AG04450 (cell line): ENCODE data around the gene PCTP. TPM values are rescaled to one million over a fixed set of nuclear protein-coding genes. Genes with fewer than 3 reads are reported as not detected.

Experiments
- CTCF ChIA-PET: fragments of 300-600, 350-600 bp; formaldehyde crosslinking; extraction: SDS; loops from one replicate; lab custom pipeline; 2022; ENCODE audit warnings: antibody characterized with exemption, inconsistent platforms; lab: Charles Lee
- POLR2A ChIA-PET: fragments of 350-600 bp; formaldehyde crosslinking; extraction: SDS; loops from one replicate; lab custom pipeline; 2021; ENCODE audit warnings: antibody characterized with exemption, inconsistent platforms; lab: Yijun Ruan, JAX
- DNase-seq: peaks from one replicate; pipeline ENCODE4 v3.0.0-alpha.2; 2011; ENCODE audit warnings: low read depth, low spot score
- H3K27ac ChIP-seq: one replicate; pipeline ENCODE4 v1.5.1; 2012; ENCODE audit warnings: low read depth, low read length, control low read depth
- H3K27me3 ChIP-seq: one replicate; pipeline ENCODE4 v1.6.0; 2012; ENCODE audit warnings: low read length; ENCODE audit not compliant: control insufficient read depth, insufficient read depth
- H3K4me3 ChIP-seq: 2 replicates; pipeline ENCODE4 v1.5.1; 2011; ENCODE audit warnings: mild to moderate bottlenecking, low read depth, low read length, control low read depth
- H3K9me3 ChIP-seq: 2 replicates; pipeline ENCODE4 v1.5.1; 2012; ENCODE audit warnings: low read length; ENCODE audit not compliant: control insufficient read depth, insufficient read depth
- CTCF ChIP-seq: IDR thresholded peaks from 2 replicates; pipeline ENCODE4 v1.5.1; 2011; ENCODE audit warnings: low read depth, low read length, control low read depth, inconsistent platforms
- polyA plus RNA-seq: library from polyadenylated mRNA; depleted of rRNA; stranded (reverse); fragments of >200 nt; gene quantifications from 2 replicates; pipeline ENCODE4 v1.2.3, GENCODE V29; 2011

PCTP gene
- polyA plus RNA-seq, 1 experiment = 20.5 TPM

- no peaks in the 10 kb centered on the region for H3K9me3 ChIP-seq
- ChIA-PET CTCF (interaction anchor here (0.5 to 11.3 kb wide), 27 partner anchors 8 to 1102 kb away, joined by 3 to 146 read pairs (median 5); partner anchors contain the start of genes PCTP and TMEM100), POLR2A (interaction anchor here (1.8 kb wide), 1 partner anchor 15 kb away, joined by 5 read pairs; the partner anchor contains the start of gene PCTP)
- TF ChIP-seq CTCF = peak; percentile 79
- H3K27me3 ChIP-seq = no peaks in the 10 kb centered on the region
- no peak overlapping the region for H3K27ac ChIP-seq
- no peak overlapping the region for H3K4me3 ChIP-seq
- DNase-seq = no peak
These were observed 15.0 kb upstream of the PCTP start for GRCh38 chr17:55735731-55736405.

DNA sequence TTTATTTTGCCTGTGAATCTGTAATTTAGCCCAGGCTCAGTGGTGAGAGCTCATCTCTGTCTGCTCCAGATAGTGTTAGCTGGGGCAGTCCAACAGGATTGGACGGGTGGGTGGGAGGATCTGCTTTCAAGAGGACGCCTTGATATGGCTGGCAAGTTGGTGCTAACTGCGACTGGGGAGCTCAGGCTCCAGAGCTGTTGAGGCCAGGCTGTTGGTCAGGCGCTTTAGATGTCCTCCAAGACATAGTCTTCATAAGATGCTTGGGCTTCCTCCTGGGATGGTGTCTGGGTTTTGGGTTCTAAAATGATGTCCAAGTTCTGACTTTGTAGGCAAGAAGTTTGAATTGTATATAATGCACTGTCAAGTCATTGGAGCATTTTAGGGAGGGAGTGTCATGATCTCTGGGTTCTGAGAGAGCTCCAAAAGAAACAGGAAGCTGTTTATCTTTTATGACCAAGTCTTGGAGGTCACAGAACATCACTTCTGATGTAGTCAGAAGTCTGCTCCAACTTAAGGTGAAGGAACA lies 12.8 kb upstream of the PCTP start:
- no peak for TF ChIP-seq CTCF
- CTCF ChIA-PET = interaction anchor here (0.6 to 11.3 kb wide), 6 partner anchors 11 to 766 kb away, joined by 3 to 146 read pairs (median 6); partner anchors contain the start of genes PCTP and TMEM100
- Histone ChIP-seq H3K27me3 (no peaks in the 10 kb centered on the region), H3K4me3 (no peak overlapping the region), H3K9me3 (no peaks in the 10 kb centered on the region), H3K27ac (no peak overlapping the region)
- POLR2A ChIA-PET = no interaction called here
- DNase-seq = no peak

GRCh38 chr17:55740511-55741355 lies 10.1 kb upstream of the PCTP start:
- CTCF ChIA-PET = interaction anchor here (1.4 to 11.3 kb wide), 4 partner anchors 20 to 214 kb away, joined by 3 to 146 read pairs (median 4); partner anchors contain the start of gene TMEM100

GRCh38 chr17:55741356-55741700 lies 9.5 kb upstream of the PCTP start:
- POLR2A ChIA-PET = no interaction called here
- no peak for TF ChIP-seq CTCF
- H3K27ac ChIP-seq = no peak overlapping the region

More at GRCh38 chr17:55740511-55741355, 10.1 kb upstream of the PCTP start:
- DNase-seq = no peak
- no peak overlapping the region for H3K4me3 ChIP-seq
- no peak overlapping the region for H3K27ac ChIP-seq
- POLR2A ChIA-PET = no interaction called here
- H3K9me3 ChIP-seq = no peaks in the 10 kb centered on the region
- no peak for TF ChIP-seq CTCF
- no peaks in the 10 kb centered on the region for H3K27me3 ChIP-seq

More at GRCh38 chr17:55741356-55741700, 9.5 kb upstream of the PCTP start:
- Histone ChIP-seq H3K27me3 (no peaks in the 10 kb centered on the region), H3K9me3 (no peaks in the 10 kb centered on the region), H3K4me3 (no peak overlapping the region)
- DNase-seq = no peak
- CTCF ChIA-PET = interaction anchor here (1.4 to 1.6 kb wide), 2 partner anchors 100 to 139 kb away, joined by 4 read pairs; no protein-coding TSS in a partner anchor
